GM12872 (cell line): ENCODE data around the gene TBPL2.

Experiments
- TF ChIP-seq, protein P1 (sequence below): IDR thresholded peaks from 3 replicates; pipeline ENCODE4 v1.5.1; 2011; ENCODE audit warnings: low read depth, mild to moderate bottlenecking, low read length, moderate library complexity; ENCODE audit not compliant: insufficient read depth

TBPL2 gene

DNA sequence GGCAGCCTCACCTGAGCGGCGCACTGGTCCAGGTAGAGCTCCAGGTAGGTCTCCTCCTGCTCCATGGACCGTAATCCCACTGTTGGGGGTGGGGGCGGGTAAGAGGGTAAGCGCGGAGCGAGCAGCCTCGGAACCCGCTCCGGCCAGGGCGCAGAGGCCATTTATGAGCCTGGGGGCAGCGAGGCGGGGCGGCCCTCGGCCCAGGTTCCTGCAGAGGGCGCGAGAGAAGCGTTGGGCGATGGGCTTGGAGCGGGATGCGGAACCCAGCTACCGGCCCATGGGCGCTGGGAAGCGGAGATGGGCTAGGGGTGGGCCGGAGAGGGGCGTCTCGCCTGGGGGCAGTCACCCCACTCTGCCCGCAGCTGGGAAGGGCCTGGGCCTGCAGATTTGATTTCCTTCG is at the start of gene TBPL2:
TBPL2 (minus strand) TSS at position 232 of the 400 bp plus-strand sequence; CDS start at position 65, 167 bp downstream.
- TF ChIP-seq, protein P1, sequence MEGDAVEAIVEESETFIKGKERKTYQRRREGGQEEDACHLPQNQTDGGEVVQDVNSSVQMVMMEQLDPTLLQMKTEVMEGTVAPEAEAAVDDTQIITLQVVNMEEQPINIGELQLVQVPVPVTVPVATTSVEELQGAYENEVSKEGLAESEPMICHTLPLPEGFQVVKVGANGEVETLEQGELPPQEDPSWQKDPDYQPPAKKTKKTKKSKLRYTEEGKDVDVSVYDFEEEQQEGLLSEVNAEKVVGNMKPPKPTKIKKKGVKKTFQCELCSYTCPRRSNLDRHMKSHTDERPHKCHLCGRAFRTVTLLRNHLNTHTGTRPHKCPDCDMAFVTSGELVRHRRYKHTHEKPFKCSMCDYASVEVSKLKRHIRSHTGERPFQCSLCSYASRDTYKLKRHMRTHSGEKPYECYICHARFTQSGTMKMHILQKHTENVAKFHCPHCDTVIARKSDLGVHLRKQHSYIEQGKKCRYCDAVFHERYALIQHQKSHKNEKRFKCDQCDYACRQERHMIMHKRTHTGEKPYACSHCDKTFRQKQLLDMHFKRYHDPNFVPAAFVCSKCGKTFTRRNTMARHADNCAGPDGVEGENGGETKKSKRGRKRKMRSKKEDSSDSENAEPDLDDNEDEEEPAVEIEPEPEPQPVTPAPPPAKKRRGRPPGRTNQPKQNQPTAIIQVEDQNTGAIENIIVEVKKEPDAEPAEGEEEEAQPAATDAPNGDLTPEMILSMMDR: no peak

DNA sequence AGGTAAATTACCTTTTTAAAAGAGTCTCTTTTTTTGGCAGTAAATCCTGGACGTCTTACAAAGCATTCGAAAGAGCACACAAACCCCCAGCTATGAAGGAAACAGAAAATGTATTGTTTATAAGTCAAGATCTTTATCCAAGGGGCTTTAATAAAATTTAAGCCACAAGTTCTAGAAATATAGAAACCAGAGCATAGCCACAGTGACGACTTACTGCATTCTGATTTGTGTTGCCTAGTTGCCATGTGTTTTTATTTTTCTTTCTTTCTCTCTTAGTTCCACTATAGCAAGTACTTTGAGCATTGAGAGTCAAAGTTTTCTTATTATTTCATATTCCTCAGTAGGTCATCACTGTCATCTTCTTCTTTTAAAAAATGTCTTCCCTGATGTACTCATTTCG is 47.8 kb upstream of the TBPL2 start:
- TF ChIP-seq, protein P1: no peak

DNA sequence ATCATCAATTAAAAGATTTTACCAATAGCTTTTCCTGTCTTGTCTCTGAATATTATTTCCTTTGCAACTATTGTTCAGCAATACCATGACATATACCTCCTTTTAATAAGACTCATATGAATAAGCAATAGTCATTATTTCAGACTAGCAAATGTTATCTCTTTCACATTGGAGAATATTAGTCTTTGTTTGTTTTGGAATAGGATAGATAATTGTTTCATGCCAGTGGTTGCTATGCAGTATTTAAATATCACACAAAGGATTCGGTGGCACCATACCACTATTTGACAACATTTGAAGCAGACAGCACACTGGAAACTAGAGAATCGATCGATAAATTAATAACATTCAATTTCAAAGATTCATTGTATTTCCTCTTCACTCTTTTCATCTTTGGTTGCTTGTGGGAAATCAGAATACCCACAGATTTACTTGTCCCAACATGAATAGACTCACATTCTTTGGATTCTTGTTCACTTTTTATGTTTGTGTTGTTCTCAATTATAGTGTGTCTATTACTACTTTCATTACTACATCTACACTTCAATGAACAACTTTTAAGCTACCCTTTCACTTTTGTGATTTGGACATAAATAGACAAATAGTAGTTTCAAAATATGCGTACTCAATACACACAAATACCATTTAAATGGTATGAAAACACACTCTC is 42.7 kb upstream of the TBPL2 start:
- TF ChIP-seq, protein P1: no peak

DNA sequence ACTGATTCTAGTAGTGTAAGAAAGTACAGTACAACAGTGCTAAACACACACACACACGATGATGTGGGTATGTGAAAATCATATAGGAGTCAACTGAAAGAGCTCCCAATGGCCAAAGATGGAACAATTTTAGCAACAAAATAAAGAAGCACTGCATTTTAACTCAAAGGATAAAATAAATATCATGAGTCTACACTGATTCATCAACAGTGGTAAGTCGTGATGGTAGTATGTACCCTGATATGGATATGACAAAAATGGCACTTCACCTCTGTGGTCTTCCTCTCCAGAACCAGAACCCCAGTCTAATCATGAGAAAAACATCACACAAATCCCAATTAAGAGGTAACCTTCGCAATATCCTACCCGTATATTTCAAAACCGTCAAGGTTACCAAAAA is 41.4 kb upstream of the TBPL2 start:
- TF ChIP-seq, protein P1: no peak

DNA sequence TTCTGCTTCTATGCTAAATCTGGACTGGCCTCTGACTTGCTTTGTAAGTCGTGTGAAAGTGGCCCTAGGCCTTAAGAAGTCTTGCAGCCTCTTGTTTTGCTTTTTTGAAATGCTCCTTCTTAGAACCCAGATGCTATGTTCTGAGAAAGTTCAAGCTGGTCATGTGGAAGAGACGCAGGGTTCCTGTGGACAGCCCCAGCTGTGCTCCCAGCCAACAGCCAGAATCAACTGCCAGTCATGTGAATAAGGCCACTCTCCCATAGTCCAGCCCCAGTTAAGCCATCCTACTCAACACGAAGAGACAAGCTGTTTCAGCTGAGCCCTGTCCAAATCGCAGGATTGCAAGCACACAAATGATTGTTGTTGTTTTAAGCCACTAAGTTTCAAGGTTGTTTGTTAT is 37.3 kb upstream of the TBPL2 start:
- TF ChIP-seq, protein P1: no peak

DNA sequence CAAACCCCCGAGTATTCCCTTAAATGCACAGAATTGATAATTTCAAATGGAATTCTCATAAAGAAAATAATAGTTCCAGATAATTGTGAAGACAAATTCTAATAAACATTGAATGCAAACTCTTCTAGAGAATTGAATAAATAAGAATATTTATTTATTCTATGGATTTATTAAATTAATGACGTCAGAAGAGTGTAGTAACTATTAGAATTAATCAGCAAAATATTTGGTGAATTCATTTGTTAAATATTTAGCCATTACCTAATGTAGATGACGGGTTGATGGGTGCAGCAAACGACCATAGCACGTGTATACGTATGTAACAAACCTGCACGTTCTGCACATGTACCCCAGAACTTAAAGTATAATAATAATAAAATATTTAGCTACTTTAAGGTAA is 33.4 kb upstream of the TBPL2 start:
- TF ChIP-seq, protein P1: no peak

DNA sequence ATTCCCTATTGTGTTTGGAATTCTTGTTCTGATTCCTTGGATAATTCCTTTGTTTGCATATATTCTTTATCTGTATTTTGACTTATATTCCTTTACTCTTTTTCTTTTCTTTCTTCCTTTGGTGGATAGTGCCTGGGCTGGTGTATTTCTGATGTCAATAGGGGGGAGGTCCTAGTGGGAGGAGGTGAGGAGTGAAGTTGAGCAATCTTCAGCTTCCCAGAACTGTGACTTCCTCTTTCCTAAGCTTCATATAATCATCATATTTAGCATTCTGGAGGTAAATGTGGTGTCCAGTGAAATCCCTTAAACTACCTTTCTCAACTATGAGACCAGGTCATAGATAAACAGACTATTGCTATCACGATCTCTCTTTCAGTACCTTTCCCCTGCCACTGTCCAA is 29.6 kb upstream of the TBPL2 start:
- TF ChIP-seq, protein P1: no peak
